IPS-NIHi7 (cell line): ENCODE measurements around the gene STK32B.
"Not testable (repeated sequence)": the region's sequence is repeated elsewhere in the genome, so short reads cannot be mapped to it uniquely, and the experiment has no call there.

Experiments used
- DNase-seq: peaks from one replicate; pipeline ENCODE4 v3.0.0; 2012; ENCODE audit warnings: mixed read lengths; ENCODE audit errors: extremely low spot score

STK32B gene

GRCh38 chr4:5051278-5052203 is at the start of gene STK32B:
Gene STK32B (plus strand): TSS chr4:5051480.
- peak; percentile 84 for DNase-seq

- DNase-seq: not testable (repeated sequence)
Measured at GRCh38 chr4:5001641-5002040, 49.6 kb upstream of the STK32B start.

GRCh38 chr4:5003372-5003857 is 47.9 kb upstream of the STK32B start:
- DNase-seq: no peak

- DNase-seq: no peak
Measured at GRCh38 chr4:5003918-5004317, 47.4 kb upstream of the STK32B start.

GRCh38 chr4:5004496-5004895 is 46.8 kb upstream of the STK32B start:
- no peak for DNase-seq

- not testable (repeated sequence) for DNase-seq
Measured at GRCh38 chr4:5006932-5007331, 44.3 kb upstream of the STK32B start.

- DNase-seq: no peak
Measured at GRCh38 chr4:5009796-5010195, 41.5 kb upstream of the STK32B start.

- DNase-seq: no peak
Measured at GRCh38 chr4:5010984-5011383, 40.3 kb upstream of the STK32B start.

- DNase-seq: no peak
Measured at GRCh38 chr4:5012244-5012898, 38.9 kb upstream of the STK32B start.

- no peak for DNase-seq
Measured at GRCh38 chr4:5012958-5013357, 38.3 kb upstream of the STK32B start.

GRCh38 chr4:5014007-5014682 is 37.1 kb upstream of the STK32B start:
- DNase-seq: no peak

GRCh38 chr4:5018096-5018495 is 33.2 kb upstream of the STK32B start:
- no peak for DNase-seq

- no peak for DNase-seq
Measured at GRCh38 chr4:5018603-5019002, 32.7 kb upstream of the STK32B start.

GRCh38 chr4:5019274-5019673 is 32.0 kb upstream of the STK32B start, which contains the start of gene CYTL1:
Gene CYTL1 (minus strand): TSS chr4:5019458. CDS start chr4:5019445, 13 bp downstream.
- DNase-seq: peak; percentile 55

GRCh38 chr4:5019796-5020195 is 31.5 kb upstream of the STK32B start:
- DNase-seq: no peak

- DNase-seq: no peak
Measured at GRCh38 chr4:5020341-5020740, 30.9 kb upstream of the STK32B start.

GRCh38 chr4:5021546-5021945 is 29.7 kb upstream of the STK32B start:
- DNase-seq: no peak

- DNase-seq: no peak
Measured at GRCh38 chr4:5024673-5025072, 26.6 kb upstream of the STK32B start.

GRCh38 chr4:5026371-5026770 is 24.9 kb upstream of the STK32B start:
- no peak for DNase-seq

GRCh38 chr4:5027346-5027745 is 23.9 kb upstream of the STK32B start:
- DNase-seq: no peak

GRCh38 chr4:5028480-5028879 is 22.8 kb upstream of the STK32B start:
- no peak for DNase-seq

- DNase-seq: no peak
Measured at GRCh38 chr4:5029447-5029846, 21.8 kb upstream of the STK32B start.
